Cardiac septum (tissue), 1 donor: ENCODE results near the gene CFH. TPM values are rescaled to one million over a fixed set of nuclear protein-coding genes. Genes with fewer than 3 reads are reported as not detected.
"Not testable (repeated sequence)": the region's sequence is repeated elsewhere in the genome, so short reads cannot be mapped to it uniquely, and the experiment has no call there.

Experiments
- DNase-seq: peaks from one replicate; pipeline ENCODE4 v3.0.0-alpha.2; 2020; ENCODE audit warnings: low spot score
- intact Hi-C: fragments of 100-400 bp; cut with DNase I; formaldehyde crosslinking; loops from one replicate; pipeline ENCODE4 v1.14.0; 2022
- total RNA-seq: library from RNA; stranded (reverse); fragmentation: NEBNext Ultra II Directional; extraction: Animal tissue kit (Norgen Biotek cat#: 25700); gene quantifications from one replicate; pipeline ENCODE4 v1.2.1, GENCODE V29; 2021
- donor health status: DM: no; HTN: no; CAD: no.

The CFH gene
- total RNA-seq, 1 donor from 2014 or later, result 58.0 TPM

- DNase-seq, result no peak
- intact Hi-C loops, result no loop called here
Measured at GRCh38 chr1:196733091-196733970, 81.5 kb downstream of the CFH start.

- no peak for DNase-seq
- intact Hi-C loops, result no loop called here
Measured at GRCh38 chr1:196734006-196734405, 82.2 kb downstream of the CFH start.

- no peak for DNase-seq
- intact Hi-C loops, result no loop called here
Measured at GRCh38 chr1:196734460-196734859, 82.6 kb downstream of the CFH start.

DNA sequence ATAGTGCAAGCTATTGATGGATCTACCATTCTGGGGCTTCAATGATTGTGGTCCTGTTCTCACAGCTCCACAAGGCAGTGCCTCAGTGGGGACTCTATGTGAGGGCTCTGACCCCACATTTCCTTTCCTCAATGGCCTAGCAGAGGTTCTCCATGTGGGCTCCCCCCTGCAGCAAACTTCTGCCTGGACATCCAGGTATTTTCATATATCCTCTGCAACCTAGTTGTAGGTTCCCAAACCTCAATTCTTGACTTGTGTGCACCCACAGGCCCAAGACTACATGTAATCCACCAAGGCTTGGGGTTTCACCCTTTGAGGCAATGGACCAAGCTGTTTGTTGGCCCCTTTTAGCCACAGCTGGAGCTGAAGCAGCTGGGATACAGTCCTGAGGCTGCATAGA lies 86.9 kb downstream of the CFH start:
- intact Hi-C loops, result no loop called here
- DNase-seq, result no peak

DNA sequence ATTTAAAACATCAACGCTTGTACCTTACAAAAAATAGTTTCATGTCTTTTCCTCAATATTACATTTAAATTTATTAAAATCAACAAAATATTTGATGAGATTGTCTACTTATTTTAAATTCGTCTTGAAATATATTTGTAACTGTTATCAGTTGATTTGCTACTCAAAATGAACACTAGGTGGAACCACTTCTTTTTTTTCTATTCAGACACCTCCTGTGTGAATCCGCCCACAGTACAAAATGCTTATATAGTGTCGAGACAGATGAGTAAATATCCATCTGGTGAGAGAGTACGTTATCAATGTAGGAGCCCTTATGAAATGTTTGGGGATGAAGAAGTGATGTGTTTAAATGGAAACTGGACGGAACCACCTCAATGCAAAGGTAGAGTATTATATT lies 91.4 kb downstream of the CFH start:
- DNase-seq, intact Hi-C loops: not testable (repeated sequence)

GRCh38 chr1:196765019-196765740 lies 113.3 kb downstream of the CFH start:
- intact Hi-C loops, DNase-seq: not testable (repeated sequence)

DNA sequence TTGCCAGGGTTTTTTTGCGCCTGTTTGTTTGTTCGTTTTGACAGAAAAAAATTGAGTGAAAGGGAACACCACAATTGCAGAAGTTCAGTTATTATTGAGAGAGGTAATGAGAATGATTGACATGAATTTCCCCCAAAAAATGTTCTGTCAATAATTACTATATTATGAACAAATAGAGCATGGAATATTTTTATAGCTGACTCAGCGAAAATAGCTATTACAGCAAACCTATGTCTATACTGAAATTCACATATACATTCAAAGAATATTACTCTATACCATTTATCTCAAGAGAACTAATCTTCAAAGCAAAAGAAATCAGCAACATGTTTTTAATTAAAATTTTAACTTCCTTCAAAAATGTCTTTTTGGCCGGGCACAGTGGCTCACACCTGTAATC lies 118.0 kb downstream of the CFH start:
- intact Hi-C loops, result not testable (repeated sequence)

DNA sequence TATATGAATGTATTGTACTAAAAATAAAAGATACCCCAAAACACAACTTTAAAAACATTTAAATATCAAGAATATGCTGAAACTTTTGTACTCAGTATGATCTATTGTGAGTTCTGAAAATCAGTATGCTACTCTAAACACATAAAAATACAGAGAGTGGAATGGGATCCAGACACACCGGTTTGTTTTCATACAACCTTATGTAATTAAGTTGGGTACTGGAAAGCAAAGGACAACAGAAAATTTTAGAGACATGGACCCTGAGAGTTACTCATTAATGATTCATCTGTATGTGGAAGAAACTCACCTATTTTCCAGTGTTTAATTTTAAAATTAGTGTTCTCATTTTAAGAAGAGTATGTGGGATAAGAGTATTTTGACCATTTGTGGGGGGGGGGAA lies 121.9 kb downstream of the CFH start:
- DNase-seq, result no peak
- intact Hi-C loops, result no loop called here

More for the DNA sequence above, 118.0 kb downstream of the CFH start:
- DNase-seq, result not testable (repeated sequence)

- intact Hi-C loops, result no loop called here
Measured at GRCh38 chr1:196774175-196774574, 122.3 kb downstream of the CFH start.

DNA sequence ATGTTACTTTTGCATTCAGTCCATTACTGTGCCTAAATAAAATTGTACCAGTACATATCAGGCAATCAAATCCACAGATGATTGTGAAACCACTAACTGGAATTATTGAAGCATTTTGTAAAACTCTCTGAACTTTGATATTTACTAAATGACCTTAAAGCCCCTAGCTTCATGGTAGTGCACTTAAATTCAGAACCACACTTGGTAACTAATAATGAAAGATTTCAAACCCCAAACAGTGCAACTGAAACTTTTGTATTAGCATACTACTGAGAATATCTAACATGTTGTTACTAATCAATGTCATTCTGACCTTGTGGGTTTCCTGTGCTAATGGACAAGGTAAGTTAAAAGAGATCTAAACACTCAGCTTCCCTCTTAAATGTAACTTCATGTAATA lies 122.8 kb downstream of the CFH start, which contains the start of gene CFHR3:
CFHR3 (plus strand) TSS at position 238 of the 400 bp plus-strand sequence; CDS start at position 285, 47 bp downstream.
- intact Hi-C loops, result no loop called here
- no peak for DNase-seq

More at GRCh38 chr1:196774175-196774574, 122.3 kb downstream of the CFH start:
- no peak for DNase-seq

DNA sequence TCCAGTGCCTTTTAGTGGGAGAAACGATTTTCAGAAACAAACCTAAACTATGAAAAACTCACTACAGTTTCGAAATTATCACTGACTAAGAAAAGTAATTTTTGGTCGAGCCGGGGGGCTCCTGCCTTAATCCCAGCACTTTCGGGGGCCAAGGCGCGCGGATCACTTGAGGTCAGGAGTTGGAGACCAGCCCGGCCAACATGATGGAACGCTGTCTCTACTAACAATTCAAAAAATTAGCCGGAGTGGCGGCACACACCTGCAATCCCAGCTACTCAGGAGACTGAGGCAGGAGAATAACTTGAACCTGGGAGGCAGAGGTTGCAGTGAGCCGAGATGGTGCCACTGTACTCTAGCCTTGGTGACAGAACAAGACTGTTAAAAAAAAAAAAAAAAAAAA lies 125.8 kb downstream of the CFH start:
- intact Hi-C loops, result no loop called here
- no peak for DNase-seq

DNA sequence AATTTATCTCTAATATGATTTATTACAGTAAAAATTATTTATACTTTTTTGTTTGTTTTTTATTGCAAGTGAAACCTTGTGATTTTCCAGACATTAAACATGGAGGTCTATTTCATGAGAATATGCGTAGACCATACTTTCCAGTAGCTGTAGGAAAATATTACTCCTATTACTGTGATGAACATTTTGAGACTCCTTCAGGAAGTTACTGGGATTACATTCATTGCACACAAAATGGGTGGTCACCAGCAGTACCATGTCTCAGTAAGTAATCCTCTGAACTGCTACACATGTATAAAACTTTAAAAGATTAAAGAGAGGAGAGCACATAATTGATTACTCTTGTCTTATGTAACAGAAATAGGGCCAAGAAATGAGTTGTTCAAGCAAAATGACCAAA lies 127.2 kb downstream of the CFH start:
- DNase-seq, result no peak
- intact Hi-C loops, result no loop called here

DNA sequence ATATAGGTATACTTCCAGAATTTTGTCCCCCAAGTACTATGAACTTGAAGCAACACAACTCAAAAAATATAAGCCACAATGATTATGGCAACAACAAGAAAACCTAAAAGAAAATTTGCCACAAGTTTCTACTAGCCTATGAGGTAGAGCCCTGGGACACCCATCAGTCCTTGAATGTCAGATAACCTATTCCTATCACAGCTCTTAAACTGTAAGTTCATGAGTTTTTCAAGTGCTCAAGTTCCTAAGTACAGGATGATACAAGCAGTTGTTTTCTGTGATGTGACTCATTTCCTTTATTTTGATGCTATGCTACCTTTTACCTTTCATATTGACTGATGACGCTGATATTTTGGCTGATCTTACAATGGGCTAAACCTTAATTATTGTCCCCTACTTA lies 139.4 kb downstream of the CFH start:
- intact Hi-C loops, DNase-seq: not testable (repeated sequence)

- intact Hi-C loops, DNase-seq: not testable (repeated sequence)
Measured at GRCh38 chr1:196794103-196794502, 142.3 kb downstream of the CFH start.

Other genes starting within 250 kb of the CFH start
- 2.1 TPM for gene KCNT2, start 43.6 kb upstream of the CFH start, total RNA-seq
- gene CFHR3, start 122.8 kb downstream of the CFH start, total RNA-seq, result not detected
- not detected for gene CFHR1, start 167.7 kb downstream of the CFH start, total RNA-seq
- not detected for gene CFHR4, start 236.0 kb downstream of the CFH start, total RNA-seq